Smooth muscle cell (in vitro differentiated cells): Measurements from ENCODE around the gene OTOF. TPM values are rescaled to one million over a fixed set of nuclear protein-coding genes. Genes with fewer than 3 reads are reported as not detected.

ENCODE experiments used
- DNase-seq: peaks from one replicate; lab custom pipeline; 2025; ENCODE audit not compliant: unreplicated experiment; lab: John Stamatoyannopoulos, UW
- H2AFZ ChIP-seq: fragments of 200-600 bp; sonication (generic); 2 replicates; pipeline ENCODE4 v1.6.0; 2016; ENCODE audit warnings: antibody characterized with exemption, low read depth, mild to moderate bottlenecking
- H3F3A ChIP-seq: fragments of 200-600 bp; sonication (generic); 2 replicates; pipeline ENCODE4 v1.6.0; 2017; ENCODE audit warnings: antibody characterized with exemption, low read depth
- H3K27ac ChIP-seq: fragments of 200-600 bp; sonication (generic); 2 replicates; pipeline ENCODE4 v1.5.1; 2016; ENCODE audit warnings: low read depth, mild to moderate bottlenecking
- H3K27me3 ChIP-seq: fragments of 200-600 bp; sonication (generic); 2 replicates; pipeline ENCODE4 v1.6.1; 2016; ENCODE audit warnings: low read depth, mild to moderate bottlenecking
- H3K36me3 ChIP-seq: fragments of 200-600 bp; sonication (generic); 2 replicates; pipeline ENCODE4 v1.5.1; 2016; ENCODE audit warnings: low read depth
- H3K4me1 ChIP-seq: fragments of 200-600 bp; sonication (generic); 2 replicates; pipeline ENCODE4 v1.5.1; 2016; ENCODE audit warnings: low read depth
- H3K4me2 ChIP-seq: fragments of 200-600 bp; sonication (generic); 2 replicates; pipeline ENCODE4 v1.6.0; 2016; ENCODE audit warnings: mild to moderate bottlenecking
- H3K4me3 ChIP-seq: fragments of 200-600 bp; sonication (generic); 2 replicates; pipeline ENCODE4 v1.5.1; 2016; ENCODE audit warnings: mild to moderate bottlenecking
- H3K79me2 ChIP-seq: fragments of 200-600 bp; sonication (generic); 2 replicates; pipeline ENCODE4 v1.6.0; 2016; ENCODE audit warnings: low read depth, mild to moderate bottlenecking
- H3K9ac ChIP-seq: fragments of 200-600 bp; sonication (generic); 2 replicates; pipeline ENCODE4 v1.6.0; 2016; ENCODE audit warnings: low read depth
- H3K9me3 ChIP-seq: fragments of 200-600 bp; sonication (generic); replicated peaks from 2 replicates; pipeline ENCODE4 v1.5.1; 2016; ENCODE audit warnings: low read depth
- H4K20me1 ChIP-seq: fragments of 200-600 bp; sonication (generic); 2 replicates; pipeline ENCODE4 v1.6.0; 2016; ENCODE audit warnings: low read depth
- WGBS: methylation state at CpG from one replicate; pipeline ENCODE4 v1.1.7; 2016; ENCODE audit warnings: low lambda C conversion rate; 5-methylcytosine and 5-hydroxymethylcytosine counted together
- polyA plus RNA-seq: library from polyadenylated mRNA; unstranded; fragments of >200 nt; fragmentation: Nextera tagmentation; extraction: Ambion mirVana; gene quantifications from 2 replicates; pipeline ENCODE4 v1.2.1, GENCODE V29; 2016
- total RNA-seq: library from RNA; depleted of rRNA; stranded (reverse); fragments of >200 nt; gene quantifications from 2 replicates; pipeline ENCODE4 v1.2.3, GENCODE V29; 2014
- TF ChIP-seq, protein P1 (sequence below): fragments of 200-600 bp; sonication (generic); IDR thresholded peaks from 2 replicates; pipeline ENCODE4 v1.5.1; 2017; ENCODE audit warnings: borderline replicate concordance, mild to moderate bottlenecking, antibody characterized with exemption; ENCODE audit not compliant: insufficient read depth, poor library complexity, severe bottlenecking

Gene OTOF
- total and polyA plus RNA-seq, 2 experiments from 2014 or later = 0.05 TPM; not detected in 1

DNA sequence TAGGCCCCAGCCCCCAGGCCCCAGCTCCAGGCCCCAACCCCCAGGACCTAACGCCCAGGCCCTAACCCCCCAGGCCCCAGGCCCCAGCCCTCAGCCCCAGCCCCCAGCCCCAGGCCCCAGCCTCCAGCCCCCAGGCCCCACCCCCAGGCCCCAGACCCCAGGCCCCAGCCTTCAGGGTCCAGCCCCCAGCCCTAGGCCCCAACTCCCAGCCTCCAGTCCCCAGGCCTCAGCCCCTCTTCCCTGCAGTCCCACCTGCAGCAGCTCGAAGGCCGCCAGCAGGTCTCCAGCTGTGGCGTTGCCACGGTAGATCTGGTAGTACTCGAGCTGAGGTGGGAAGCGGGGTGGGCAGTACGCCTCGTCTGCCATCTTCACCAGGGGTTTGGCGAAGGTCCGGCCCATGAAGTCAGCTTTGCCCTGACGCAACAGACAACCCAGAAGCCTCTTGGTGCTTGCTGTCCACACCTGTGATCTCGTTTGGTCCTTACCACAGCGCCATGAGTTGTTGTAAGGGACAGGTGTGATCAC, 3.6 kb downstream of the OTOF start:
- no peaks in the 10 kb centered on the region for H3K27me3 ChIP-seq
- H3K4me3 ChIP-seq = no peak overlapping the region
- no peak overlapping the region for H3K4me2 ChIP-seq
- no peaks in the 10 kb centered on the region for H3F3A ChIP-seq
- H3K79me2 ChIP-seq = no peaks in the 10 kb centered on the region
- H3K36me3 ChIP-seq = no peaks in the 10 kb centered on the region
- no peak for DNase-seq
- no peak overlapping the region for H3K27ac ChIP-seq
- H4K20me1 ChIP-seq = no peaks in the 10 kb centered on the region
- TF ChIP-seq, protein P1, sequence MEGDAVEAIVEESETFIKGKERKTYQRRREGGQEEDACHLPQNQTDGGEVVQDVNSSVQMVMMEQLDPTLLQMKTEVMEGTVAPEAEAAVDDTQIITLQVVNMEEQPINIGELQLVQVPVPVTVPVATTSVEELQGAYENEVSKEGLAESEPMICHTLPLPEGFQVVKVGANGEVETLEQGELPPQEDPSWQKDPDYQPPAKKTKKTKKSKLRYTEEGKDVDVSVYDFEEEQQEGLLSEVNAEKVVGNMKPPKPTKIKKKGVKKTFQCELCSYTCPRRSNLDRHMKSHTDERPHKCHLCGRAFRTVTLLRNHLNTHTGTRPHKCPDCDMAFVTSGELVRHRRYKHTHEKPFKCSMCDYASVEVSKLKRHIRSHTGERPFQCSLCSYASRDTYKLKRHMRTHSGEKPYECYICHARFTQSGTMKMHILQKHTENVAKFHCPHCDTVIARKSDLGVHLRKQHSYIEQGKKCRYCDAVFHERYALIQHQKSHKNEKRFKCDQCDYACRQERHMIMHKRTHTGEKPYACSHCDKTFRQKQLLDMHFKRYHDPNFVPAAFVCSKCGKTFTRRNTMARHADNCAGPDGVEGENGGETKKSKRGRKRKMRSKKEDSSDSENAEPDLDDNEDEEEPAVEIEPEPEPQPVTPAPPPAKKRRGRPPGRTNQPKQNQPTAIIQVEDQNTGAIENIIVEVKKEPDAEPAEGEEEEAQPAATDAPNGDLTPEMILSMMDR = no peak
- no peak overlapping the region for H2AFZ ChIP-seq
- no peaks in the 10 kb centered on the region for H3K9me3 ChIP-seq
- no peak overlapping the region for H3K9ac ChIP-seq
- WGBS = 95% methylated on average over 13 of the region's 14 CpGs
- H3K4me1 ChIP-seq = peaks cover 8% of the 10 kb centered on the region

GRCh38 chr2:26473796-26474195, 4.1 kb downstream of the OTOF start:
- Histone ChIP-seq H3K4me3 (no peak overlapping the region), H2AFZ (no peak overlapping the region), H3K27me3 (no peaks in the 10 kb centered on the region), H3K36me3 (no peaks in the 10 kb centered on the region), H3K79me2 (no peaks in the 10 kb centered on the region), H3F3A (no peaks in the 10 kb centered on the region), H3K9me3 (no peaks in the 10 kb centered on the region), H3K9ac (no peak overlapping the region), H3K4me1 (peaks cover 8% of the 10 kb centered on the region), H3K4me2 (no peak overlapping the region), H4K20me1 (no peaks in the 10 kb centered on the region), H3K27ac (no peak overlapping the region)
- DNase-seq = no peak
- 95% methylated on average over 9 of the region's 9 CpGs for WGBS
- TF ChIP-seq, protein P1 = no peak

GRCh38 chr2:26472821-26473655, 4.9 kb downstream of the OTOF start:
- 96% methylated on average over 34 of the region's 34 CpGs for WGBS
- Histone ChIP-seq H3K4me1 (peaks cover 8% of the 10 kb centered on the region), H3K79me2 (no peaks in the 10 kb centered on the region), H3K27me3 (no peaks in the 10 kb centered on the region), H3F3A (no peaks in the 10 kb centered on the region), H3K4me2 (no peak overlapping the region), H4K20me1 (no peaks in the 10 kb centered on the region), H3K36me3 (no peaks in the 10 kb centered on the region), H3K4me3 (no peak overlapping the region), H2AFZ (no peak overlapping the region), H3K9ac (no peak overlapping the region), H3K27ac (no peak overlapping the region), H3K9me3 (no peaks in the 10 kb centered on the region)
- no peak for DNase-seq
- TF ChIP-seq, protein P1 = no peak
